Stimulated activated CD8-positive, alpha-beta memory T cell treated with anti-CD3 and anti-CD28 coated beads, Interleukin-12 subunit alpha, Interleukin-12 subunit beta, amount 100 ng/mL, for 1 hour (primary cell): Measurements from ENCODE around the gene PARL.

Experiments used
- DNase-seq: peaks from one replicate; pipeline ENCODE4 v3.0.0-alpha.2; 2020; ENCODE audit warnings: low read depth

The PARL gene

DNA sequence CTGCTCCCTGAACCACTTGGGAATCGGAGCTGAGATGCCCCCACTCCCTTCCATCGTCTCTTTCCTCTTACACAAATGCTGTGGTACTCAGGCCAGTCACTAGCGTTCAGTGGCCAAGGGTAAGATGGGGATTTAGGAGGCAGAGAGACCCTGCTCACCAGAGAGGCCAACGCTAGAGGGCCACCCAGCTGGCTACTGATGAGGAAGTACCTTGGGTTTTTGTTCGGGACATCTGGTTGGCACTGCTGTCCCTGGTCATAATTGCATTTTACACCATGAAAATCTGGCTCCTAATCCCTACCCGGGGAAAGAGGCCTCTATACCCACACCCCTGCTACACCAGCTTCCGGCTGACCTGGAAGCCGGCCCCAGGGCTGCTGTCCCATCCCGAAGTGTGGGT is 67.0 kb downstream of the PARL start:
- DNase-seq, result no peak

DNA sequence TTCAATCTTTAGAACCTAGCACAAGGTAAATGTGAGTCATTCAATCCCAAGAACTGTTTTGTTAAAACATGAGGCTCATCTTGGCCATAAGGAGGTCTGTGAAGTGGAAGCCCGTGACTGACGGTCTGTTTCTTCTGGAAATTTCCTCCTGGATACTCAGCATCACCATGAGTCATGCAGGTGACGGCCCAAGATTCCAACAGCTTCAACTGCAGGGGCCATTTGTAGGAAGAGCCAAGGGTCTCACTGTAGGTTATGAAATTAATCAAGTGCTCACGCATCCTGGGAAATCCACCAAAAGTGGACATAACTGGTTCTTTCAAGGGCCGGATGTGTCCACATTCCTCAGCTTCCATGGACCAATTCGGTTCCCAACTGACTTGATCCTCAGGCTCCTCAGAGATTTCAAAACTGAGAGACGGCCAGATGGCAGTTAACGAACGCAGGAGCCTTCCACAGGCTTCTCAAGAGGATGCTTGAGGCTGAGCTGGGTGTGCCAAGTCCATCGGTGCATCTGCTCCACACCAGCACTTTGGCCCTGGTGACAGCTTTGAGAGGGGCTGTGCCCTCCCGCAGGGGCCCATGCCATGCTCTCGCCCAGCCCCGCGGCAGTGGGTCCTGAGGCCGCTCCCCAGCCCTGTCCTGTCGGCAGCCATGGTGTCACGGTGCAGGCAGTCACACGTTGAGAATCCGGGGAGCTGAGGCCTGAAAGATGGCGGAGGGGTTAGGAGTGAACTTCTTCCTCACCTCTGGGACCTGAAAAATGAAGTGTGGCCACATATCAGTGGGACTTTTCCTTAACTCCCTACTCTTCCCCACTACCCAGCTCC is 67.8 kb downstream of the PARL start:
- DNase-seq, result no peak

DNA sequence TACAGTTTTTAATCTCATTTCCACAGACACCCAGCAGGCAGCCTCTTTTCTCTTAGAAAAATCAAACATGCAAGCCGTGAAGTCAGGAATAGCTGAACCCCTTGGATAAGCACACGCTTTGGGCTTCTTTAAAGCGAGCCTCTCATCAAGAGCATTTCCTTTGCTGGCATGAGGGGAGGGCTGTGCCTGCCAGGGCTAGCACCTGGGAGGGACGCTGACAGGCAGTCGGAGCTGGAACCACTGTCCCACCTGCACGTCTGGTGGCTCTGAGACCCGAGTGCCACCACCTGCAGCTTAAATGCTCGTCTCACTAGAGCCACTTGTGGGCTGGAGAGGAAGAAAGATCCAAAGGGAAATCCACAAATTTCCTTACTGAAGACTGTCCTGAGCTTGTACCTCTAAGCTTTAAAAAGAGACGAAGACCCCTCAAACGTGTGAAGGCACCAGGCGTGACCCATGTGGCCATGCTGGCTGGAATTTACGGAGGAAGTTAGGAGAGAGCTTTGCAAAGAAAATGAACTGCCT is 68.7 kb downstream of the PARL start:
- no peak for DNase-seq

DNA sequence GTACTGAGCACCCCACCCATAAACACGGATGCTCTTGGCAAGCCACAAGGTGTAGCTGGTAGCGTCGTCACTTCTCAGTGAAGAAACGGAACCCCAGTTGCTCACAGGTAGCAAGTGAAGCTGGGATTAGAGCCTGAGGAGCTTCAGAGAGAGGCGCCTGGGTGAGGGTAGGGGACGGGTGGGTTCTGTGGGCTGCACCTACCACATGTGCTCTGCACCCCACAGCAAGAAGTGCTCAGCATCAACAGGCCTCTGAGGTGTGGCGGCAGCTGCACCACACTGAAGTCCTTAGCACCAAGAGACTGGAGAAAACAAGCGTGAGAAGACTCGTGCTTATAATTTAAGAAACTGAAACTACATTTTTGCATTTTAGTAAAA is 69.1 kb downstream of the PARL start:
- no peak for DNase-seq

DNA sequence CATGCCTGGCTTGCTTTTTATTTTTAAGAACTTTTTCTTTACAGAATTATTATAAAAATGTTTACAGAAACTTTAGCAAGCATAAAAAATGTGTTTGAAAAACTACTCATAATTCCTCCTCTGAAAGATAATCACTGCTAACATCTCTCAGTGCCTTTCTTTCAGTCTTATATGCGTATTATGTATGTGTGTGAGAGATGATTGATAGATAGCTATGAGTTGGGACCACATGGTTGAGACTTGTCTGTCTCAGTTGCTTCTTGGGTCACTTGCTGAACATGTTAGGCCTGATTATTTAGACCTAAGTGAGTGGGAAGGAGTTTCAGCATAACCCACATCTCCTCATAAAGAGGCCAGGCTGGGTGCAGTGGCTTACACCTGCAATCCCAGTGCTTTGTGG is 70.4 kb downstream of the PARL start:
- no peak for DNase-seq

DNA sequence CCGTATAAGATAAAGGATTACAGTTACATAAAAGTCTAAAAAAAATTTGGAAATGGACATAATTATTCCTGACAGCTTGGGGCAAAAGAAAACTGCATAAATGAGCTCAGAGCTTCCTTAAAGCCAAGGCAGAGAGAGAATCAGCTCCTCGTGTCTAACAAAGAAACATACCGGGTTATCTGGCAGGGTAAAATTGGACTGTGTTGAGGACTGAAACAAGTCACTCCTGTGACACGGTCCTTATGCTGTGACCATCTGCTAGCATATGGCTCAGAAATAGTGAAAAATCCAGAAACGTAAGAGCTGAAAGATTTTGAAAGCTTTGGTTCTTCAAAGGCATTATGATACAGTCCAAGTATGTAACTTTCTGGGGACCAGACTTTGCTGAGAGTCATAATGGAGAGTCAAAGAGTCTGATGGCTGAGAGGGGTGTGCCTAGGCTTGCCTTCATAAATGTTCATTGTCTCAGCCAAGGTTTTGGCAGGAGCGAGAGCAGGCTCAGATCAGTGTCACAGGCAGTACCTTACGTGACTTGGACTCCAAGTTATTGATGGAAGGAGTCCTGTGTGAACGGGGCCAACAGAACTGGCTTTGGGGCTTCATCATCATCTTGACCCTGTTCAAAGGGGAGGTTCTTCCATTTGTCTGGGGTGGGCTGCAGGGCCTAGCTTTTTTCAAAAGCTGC is 71.8 kb downstream of the PARL start:
- DNase-seq, result no peak

DNA sequence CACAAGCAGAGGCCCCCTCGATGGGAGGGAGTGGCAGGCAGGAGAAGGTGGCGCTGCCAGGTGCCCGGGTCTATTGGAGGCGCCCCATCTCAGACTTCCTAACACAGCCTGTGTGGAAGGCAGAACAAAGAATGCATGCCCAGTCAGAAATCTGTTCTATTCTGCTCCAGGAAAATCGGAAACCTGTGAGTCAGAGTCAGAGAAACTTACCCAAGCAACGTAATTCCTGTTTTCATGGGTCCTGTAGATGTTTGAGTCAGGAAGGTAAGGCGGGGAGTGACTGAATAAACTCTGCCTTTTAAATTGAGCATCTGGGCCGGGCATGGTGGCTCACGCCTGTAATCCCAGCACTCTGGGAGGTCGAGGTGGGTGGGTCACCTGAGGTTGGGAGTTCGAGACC is 73.0 kb downstream of the PARL start:
- no peak for DNase-seq

DNA sequence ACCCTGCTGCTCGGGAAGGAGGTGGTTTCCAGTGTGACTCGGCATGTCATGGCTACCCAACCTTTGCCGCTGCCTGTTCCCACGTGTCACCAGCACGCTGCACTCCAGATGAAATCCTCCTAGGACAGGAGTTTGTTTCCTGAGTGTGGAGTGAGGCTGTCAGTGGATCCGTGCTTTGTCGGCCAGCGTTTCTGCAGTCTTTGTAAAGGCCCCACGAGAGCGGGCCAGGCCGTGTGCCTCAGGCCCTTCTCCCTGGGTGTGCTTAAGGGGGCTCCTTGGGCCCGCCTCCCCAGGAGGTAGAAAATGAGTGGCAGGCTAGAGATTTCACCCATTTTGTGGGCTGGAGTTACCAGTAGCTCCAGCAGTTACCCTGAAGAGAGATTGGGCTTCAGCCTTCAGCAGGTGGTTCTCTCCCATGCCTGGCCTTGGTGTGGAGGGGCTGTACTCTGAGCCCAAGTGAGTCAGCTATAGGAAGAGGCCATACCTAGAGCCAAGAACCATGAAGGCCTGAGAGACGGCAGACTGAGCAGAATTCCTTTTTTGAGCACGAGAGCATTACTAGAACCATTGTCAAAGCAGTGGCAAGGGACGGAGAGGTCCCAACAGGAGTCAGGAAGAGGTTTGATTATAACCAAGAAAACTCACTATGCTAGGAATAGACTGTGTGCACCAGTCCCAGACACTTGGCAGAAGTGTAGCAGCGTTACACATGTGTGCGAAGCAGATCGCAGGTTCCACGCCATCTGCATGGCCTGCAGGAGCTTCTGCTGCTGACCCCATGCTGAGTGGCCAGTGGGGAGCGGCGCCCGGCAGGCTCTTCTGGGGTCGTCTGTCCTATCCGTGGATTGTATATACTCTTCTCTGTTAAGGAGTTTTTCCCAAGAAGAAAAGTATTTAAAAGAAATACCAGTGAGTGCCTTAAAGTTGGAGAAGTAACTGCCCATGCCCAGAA is 73.8 kb downstream of the PARL start:
- DNase-seq, result no peak

DNA sequence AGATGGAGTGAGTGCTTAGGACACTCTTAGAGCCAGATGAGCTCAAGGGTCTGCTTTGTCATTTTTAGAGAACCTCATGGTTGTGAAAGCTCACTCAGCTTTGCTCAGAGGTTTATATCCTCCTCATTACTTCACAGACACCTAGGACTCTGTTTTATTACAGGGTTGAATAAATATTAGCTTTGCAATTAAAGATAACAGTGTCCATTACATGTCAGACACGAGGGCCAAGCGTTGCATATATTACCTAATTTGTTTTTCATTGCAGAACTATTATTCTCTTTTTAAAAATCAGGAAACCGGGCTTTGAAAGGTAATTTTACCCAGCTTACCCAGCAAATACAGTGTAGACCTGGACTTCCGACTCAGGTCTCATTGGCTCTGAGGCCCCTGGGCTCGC is 75.4 kb downstream of the PARL start:
- no peak for DNase-seq

DNA sequence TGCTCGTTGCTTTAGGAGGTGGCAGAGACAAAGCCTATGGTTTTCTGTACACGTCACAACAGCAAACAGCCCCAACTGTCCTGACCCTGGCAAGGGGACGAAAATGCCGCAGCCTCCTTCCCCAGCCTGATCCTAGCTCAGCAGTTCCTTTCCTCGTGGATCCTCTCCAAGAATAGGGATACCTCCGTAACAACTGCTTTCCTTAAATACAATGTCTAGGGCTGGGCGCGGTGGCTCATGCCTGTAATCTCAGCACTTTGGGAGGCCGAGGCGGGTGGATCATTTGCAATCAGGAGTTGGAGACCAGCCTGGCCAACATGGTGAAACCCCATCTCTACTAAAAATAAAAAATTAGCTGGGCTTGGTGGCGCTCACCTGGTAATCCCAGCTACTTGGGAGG is 76.3 kb downstream of the PARL start:
- DNase-seq, result no peak

DNA sequence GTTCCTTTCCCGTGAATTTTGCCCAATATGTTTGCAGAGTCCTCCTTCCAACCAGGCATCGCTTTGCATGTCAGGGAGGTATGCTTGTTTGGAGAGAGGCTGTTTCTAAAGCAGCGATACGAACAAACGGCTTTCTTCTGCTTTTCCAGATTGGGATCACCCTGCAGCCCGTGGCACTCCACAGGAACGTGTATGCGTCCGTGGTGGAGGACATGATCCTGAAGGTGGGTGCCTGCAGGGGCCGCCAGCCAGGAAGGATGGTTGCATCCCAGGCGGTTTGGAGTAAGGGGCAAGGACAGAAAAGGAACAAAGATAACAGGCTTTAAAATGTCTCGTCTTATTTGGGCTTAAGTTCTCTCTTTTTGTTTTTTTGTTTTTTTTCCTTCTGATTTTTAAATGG is 76.8 kb downstream of the PARL start:
- no peak for DNase-seq

DNA sequence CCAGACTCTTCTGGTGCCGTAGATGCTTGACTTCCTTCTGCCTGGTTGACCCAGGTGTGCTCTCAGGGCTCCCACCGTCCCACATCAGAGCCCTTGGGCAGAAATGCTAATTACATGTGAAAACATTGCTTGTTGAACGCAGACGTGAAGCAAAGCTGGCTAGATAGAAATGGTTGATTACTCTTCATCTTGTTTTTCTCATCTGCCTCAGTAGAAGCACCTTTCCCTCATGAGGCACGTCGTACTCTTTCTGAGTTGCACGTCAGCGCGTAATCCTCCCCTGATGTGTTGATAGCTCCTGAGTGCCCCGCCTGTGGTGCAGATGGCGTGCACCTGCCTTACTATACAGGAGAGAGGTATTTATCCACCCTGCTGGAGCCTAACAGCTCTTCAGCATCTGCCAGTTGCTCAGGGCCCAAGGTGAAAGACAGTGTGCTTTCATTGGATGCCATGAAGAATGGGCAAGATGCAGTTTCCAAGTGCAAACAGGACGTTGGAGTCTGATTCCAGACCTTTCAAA is 77.4 kb downstream of the PARL start:
- no peak for DNase-seq

DNA sequence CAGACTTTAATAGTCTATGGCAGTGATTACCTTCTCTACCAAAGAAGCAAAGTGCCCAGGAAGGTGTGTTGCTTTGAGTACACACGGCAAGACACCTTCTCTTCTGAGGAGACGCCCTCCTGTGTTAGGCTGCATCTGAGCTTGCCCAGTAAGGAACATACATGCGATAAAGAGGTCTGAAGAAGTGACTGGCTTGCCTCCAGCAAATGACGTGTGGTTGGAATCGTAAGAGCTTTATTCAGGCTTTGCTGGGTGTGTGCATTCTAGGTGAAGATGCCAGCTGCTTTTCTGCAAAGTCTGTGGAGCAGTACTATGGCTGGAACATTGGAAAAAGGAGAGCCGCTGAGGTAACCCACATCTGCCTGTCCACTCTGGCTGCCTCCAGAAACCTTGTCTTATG is 81.7 kb downstream of the PARL start:
- DNase-seq, result no peak

DNA sequence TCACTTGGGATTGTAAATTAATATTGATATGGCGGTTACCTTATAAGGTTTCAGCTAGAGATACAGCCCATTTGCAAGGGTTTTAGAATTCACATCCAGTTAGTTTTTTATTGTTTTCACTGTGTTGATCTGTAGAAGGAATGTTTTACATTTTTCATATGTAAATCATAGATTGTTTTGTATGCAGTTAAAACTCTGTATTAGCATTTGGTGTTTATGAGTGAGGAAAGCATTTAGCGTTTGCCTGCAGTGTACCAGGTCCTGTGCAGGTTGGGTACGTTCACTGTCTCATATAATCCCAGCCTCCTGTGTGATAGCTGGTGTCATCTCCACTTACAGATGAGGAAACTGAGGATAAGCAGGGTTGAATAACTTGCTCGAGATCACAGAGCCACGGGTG is 83.1 kb downstream of the PARL start:
- DNase-seq, result no peak

DNA sequence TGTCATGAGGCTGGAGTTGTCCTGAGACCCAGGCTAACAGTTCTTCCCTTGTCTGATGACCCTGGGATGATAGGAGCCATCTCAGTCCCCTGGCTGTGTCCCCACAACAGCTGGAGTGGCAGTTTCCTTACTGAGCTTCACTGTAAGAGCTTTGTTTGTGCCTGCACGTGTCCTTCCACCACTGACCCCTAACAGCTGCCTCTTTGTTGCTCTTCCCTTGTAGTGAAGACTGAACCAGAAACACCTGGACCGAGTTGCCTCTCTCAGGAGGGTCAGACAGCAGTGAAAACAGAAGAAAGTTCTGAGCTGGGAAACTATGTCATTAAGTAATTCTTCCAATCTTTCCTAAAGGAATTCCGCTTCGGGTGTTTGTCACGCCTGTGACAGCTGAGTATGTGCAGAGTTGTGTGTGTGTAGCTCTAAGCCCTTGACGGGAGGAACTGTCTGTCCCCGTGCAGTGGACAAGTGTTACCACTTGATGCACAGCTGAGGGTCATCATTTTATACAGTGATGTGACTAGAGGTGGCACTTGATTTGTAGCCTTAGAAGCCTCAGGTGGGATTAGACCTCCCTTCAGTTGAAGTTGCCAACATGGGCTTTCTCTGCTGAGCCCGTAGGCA is 84.3 kb downstream of the PARL start:
- no peak for DNase-seq

DNA sequence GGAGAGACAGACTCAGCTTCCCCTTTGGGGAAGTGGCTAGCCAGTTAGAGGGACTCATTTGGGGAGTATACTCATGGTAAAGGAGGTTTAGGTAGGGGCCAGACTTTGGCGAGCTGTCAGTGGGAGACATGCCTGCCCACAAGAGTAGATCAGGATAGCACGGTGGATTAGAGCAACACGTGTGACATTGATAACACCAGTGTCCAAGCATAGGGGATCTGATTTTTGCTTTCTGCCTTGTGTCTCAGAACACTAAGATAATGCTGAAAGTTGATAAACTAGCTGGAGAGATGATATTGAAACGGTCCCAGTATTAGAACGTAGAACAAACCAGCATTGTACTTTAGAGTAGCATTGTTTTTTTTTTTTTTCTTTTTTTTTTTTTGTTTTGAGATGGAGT is 85.2 kb downstream of the PARL start:
- no peak for DNase-seq

DNA sequence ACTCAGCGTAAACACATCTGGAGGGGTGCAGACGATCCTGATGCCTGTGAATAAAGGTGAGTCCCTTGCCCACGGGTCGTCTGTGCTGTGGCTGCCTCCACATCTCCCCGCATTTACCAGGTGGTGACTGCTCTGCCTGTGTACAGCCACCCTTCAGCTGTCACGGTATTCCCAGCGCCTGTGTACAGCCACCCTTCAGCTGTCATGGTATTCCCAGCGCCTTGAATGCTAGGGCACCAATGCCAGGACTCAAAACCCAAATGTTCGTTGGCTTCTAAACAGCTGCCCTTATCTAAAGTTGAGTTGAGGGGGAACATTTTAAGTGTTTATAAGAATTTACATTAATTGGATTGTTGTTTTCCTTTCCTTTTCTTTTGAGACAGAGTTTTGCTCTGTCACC is 86.7 kb downstream of the PARL start:
- no peak for DNase-seq

DNA sequence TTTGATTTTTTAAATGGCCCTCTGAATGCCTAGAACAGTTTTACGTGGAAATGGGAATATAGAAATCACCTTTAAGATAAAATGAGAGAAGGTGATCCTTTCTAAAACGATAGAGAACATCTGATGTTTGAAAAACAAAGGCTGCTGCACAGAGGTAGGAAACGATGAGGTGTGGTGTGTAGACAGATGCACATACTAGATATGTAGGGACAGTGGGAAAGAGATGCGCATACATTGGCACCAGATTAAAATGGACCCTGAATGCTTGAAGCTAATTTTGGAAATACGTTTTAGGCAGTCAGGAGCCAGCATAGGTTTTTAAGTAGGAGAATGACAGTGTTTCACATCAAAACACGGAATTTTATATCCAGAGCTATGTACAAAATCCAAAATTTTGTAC is 88.3 kb downstream of the PARL start:
- no peak for DNase-seq

DNA sequence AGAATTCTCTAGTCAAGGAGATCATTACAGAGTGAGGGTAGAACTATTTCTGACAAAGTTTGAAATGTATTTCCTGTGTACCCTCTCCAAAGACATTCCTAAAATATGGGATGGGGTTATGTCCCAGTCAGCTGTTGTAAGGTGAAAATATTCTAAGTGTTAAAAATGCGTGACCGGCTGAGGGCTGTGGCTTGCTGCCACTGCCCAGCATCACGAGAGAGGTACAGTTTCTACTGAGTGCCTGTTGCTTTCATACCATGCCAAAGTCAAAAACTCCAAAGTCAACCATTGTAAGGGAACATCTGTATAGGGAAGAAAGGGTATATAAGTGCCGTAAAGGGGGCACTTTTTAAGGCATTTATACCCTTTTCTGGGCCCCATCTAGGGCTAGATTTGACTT is 90.2 kb downstream of the PARL start:
- DNase-seq, result no peak

DNA sequence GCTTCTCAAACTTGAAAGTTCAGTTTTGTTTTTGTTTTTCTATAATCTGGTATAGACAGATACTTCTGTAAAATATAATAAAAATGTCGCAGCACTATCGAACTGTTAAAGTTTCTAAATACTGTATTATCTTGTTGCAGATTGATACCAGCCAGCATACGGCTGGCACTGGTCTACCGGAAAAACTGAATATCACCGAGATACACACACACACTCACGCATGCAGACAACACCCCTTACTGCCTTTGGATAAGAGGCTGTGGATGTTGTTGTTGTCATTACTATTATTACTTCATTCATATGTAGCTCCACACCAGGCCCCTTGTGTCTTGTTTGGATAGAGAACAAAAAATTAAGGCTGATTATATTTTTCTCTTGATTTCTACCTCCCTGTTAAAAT is 91.7 kb downstream of the PARL start:
- no peak for DNase-seq

DNA sequence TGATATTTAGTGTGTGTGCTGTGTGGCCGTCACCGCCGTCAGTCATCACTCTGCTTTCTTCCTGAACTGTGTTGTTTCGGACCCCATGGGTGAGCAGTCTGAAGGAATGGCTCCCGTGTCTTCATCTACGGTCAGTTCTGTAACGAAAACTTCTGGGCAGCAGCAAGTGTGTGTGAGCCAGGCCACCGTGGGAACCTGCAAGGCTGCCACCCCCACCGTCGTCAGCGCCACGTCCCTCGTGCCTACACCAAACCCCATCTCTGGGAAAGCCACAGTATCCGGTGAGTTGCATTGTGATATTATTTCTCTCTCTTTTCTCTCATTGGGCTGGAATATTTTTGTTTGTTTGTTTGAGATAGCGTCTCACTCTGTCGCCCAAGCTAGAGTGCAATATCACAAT is 94.0 kb downstream of the PARL start:
- no peak for DNase-seq

DNA sequence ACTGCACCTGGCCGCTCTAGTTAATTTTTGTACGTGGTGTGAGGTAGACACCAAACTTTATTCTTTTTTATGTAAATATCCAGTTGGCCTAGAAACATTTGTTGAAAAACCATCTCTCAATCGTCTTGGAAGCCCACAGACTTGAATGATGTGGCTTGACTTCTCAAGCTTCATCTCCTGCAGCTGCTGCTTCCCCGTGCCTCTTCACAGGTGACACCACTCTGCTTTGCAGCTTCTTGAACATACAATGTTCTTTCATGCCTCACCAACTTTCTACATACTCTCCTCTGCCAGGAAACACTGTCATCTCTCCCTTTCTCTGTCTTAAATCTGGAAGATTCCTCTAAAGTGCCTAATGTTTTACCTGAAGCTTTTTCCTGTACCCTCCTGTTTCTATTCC is 94.9 kb downstream of the PARL start:
- DNase-seq, result no peak
